Activated CD4-positive, CD25-positive, alpha-beta regulatory T cell treated with anti-CD3 and anti-CD28 coated beads, Interleukin-2, amount 50 U/mL, for 16 hours (primary cell): ENCODE data around the gene MICA.

ENCODE experiments used
- DNase-seq: peaks from one replicate; pipeline ENCODE4 v3.0.0-alpha.2; 2020; ENCODE audit warnings: low read depth, low spot score

The MICA gene

DNA sequence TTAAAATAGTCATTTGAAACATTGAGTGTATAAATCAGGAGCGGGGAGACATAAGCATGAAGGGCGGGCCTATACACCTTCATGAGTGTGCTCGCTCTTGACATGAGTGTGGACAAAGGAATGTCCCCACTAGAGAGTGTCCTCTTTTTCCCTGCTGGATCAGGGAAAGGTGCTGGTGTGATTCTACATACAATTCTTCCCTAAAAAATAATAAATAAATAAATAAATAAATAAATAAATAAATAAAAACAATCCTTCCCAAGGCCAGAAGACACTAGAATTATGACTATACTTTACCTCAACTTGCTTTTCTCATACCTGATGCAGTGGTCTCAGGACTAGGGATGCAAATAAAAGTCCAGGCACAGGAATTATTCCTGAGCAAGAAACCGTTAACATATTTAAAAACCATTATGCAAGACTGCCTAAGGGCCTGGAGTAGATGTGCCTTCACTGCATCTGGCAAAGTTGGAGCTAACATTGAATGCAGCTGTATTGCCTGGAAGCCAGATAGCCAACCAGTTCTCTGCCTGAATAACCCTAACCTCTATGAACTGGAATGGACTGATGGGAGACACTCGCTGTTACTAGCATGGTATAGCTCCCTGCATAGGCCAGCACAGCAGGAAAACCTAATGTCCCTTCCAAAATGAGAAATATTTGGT, 57.1 kb downstream of the MICA start:
- DNase-seq: no peak

DNA sequence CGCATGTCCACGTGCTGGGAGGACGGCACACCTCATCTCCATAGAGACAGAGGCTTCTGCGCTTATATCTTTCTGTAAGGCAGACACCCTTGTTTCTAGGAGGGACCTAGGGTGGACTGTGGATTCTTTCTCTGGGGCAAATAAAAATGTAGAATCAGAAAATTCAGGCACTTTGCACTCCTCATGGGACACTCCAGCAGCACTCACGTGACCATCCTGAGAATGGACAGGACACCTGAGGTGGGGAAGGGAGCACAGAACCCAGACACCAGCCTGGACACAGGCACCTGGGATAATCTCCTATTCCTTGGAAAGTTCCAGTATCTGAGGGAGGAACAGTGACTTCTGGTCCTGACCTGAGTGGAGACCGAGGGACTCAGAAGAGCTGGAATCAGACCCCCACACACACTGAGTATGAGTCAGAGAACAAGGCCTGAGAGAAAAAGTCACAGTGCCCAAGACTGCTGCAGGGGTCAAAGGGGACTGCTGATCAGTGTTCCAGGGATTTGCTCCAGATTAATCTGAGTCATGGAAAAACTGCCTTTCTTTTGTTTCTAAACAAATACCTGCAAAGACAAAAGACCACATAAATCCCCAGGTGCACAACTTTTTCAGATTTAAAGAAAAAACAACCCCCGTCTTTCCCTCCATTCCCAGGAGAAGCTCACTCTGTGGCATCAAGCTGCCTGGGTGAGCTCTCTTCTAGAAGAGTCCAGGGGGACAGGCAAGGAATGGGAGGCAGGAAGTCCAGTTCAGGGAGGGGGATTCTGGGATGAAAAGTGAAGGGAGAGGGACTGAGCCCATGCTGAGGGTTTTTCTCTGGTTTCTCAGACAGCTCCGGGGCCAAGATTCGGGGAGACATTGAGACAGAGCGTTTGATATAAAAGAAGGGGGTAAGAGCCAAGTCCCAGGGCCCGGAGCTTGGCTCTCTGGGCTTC, 58.9 kb downstream of the MICA start:
- DNase-seq: no peak

DNA sequence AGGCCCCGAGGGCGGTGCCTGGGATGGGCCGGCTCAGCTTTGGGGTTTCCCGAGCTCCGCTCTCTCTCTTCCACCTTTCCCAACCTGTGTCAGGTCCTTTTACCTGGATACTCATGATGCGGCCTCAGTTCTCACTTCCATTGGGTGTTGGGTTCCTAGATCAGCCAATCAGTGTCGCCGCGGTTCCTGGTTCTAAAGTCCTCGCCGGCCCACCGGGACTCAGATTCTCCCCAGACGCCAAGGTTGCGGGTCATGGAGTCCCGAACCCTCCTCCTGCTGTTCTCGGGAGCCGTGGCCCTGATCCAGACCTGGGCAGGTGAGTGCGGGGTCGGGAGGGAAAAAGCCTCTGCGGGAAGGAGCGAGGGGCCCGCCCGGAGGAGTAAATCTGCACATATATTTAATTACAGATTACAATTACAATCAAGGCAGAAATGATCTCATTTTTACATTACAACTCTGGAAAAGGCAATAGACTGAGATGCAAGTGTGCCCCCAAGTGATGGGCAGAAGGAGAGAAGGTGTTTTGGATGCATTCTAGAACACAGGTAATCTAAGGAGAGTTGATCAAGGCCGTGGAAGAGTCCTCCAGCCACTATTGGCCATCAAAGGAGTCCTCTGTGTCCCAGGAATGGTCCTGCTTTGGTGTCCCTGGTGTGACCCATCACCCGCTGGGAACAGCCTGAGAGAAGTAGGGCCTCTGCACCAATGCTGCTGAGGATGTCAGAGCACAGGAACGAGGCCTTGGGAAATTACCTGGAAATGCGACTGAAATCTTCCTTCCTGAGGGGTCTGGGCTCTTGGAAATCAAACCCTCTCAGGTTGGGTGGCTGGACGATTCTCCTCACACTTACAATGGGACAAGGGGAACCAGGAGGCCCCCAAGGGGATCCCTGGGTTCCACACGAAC, 59.8 kb downstream of the MICA start:
- DNase-seq: peak; percentile 87

DNA sequence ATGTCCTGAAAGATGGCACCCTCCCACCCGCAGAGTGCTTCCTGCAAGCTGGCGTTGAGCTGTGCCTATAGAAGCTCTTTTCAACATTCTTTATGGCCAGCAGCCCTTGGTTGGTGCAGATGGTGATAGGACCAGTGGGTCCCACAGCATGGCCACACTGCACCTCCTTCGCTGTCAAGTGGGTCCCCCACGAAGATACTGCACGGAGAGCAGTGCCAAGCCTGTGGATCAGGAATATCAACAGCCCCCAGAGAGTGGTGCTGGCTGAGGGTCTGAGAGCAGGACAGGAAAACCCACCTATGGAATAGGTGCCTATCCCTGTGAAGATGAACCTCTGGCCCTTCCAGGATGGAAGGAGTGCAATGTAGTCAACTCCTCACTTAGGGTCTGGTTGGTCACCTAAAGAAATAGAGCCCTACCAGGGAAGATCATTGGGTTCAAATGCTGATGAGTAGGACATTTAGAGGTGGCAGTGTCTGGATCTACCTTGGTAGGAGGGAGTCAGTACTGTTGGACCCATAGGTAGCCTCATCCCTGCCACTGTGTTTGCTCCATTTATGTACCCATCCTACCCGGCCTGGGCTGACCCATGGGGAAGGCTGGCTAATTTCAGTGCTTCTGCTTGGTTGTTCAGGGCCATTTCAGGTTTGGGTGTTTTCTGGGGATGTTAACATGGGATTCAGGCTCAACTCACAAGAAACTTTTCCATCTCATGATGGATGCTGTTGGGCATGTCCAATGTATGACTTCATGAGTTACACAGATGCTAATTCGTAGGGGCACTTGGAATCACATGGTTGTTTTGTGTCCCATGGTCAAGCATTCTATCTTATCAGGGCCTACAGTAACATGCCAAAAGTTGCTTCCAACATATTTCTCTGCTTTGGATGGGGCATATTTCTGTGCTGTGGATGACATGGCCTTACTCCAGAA, 61.1 kb downstream of the MICA start:
- DNase-seq: no peak
